WERI-Rb-1 (cell line): ENCODE data around the gene RBL1.

Experiments used
- DNase-seq: peaks from one replicate; pipeline ENCODE4 v3.0.0-alpha.2; 2020
- H3K27ac ChIP-seq: fragments of 250-450 bp; sonication (Bioruptor Pico); 2 replicates; pipeline ENCODE4 v1.5.1; 2020; ENCODE audit warnings: mild to moderate bottlenecking, moderate library complexity
- H3K27me3 ChIP-seq: fragments of 250-450 bp; sonication (Bioruptor Pico); 2 replicates; pipeline ENCODE4 v1.5.1; 2021; ENCODE audit warnings: mild to moderate bottlenecking, low read depth, moderate library complexity; ENCODE audit not compliant: insufficient read depth, severe bottlenecking
- H3K36me3 ChIP-seq: fragments of 250-450 bp; sonication (Bioruptor Pico); 2 replicates; pipeline ENCODE4 v1.5.1; 2020; ENCODE audit warnings: mild to moderate bottlenecking, moderate library complexity
- H3K4me3 ChIP-seq: 2 replicates; pipeline ENCODE4 v1.5.1; 2011; ENCODE audit warnings: low read depth, mild to moderate bottlenecking, control low read depth, low read length
- H3K9me3 ChIP-seq: fragments of 250-450 bp; sonication (Bioruptor Pico); 2 replicates; pipeline ENCODE4 v1.5.1; 2021; ENCODE audit warnings: mild to moderate bottlenecking, moderate library complexity; ENCODE audit not compliant: severe bottlenecking
- TF ChIP-seq, protein P1 (sequence below): IDR thresholded peaks from 2 replicates; pipeline ENCODE4 v1.5.1; 2011; ENCODE audit warnings: low read depth, mild to moderate bottlenecking, control low read depth, inconsistent platforms, low read length

Gene RBL1

DNA sequence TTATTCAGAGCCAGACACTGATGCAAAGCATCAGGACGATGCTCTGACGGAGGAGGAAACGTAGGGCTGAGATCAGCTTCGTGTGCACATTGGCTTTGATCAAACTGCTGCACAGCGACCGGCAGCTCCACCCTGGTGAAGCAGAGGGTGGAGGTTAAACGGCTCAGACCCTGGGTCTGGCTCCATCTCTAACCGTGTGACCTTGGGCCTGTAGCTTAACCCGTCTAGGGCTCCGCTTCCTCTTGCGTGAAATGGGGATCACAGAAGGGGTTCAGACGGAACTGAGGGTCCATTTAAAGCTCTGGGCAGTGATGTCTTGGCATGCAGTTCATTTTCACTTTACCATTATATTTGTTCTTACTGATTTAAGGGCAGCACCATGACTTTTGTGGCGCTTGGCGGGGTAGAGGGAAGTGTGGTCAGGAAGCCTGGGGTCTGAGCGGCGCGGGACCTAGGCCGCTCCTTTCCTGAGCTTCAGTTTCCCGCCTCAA, 644 bp downstream of the RBL1 start:
- DNase-seq, result peak; percentile 27
- TF ChIP-seq, protein P1, sequence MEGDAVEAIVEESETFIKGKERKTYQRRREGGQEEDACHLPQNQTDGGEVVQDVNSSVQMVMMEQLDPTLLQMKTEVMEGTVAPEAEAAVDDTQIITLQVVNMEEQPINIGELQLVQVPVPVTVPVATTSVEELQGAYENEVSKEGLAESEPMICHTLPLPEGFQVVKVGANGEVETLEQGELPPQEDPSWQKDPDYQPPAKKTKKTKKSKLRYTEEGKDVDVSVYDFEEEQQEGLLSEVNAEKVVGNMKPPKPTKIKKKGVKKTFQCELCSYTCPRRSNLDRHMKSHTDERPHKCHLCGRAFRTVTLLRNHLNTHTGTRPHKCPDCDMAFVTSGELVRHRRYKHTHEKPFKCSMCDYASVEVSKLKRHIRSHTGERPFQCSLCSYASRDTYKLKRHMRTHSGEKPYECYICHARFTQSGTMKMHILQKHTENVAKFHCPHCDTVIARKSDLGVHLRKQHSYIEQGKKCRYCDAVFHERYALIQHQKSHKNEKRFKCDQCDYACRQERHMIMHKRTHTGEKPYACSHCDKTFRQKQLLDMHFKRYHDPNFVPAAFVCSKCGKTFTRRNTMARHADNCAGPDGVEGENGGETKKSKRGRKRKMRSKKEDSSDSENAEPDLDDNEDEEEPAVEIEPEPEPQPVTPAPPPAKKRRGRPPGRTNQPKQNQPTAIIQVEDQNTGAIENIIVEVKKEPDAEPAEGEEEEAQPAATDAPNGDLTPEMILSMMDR, result no peak
- H3K27me3 ChIP-seq, result no peaks in the 10 kb centered on the region
- peaks cover 42% of the 10 kb centered on the region for H3K36me3 ChIP-seq
- H3K9me3 ChIP-seq, result no peaks in the 10 kb centered on the region
- peak overlapping the region; percentile 77 for H3K4me3 ChIP-seq
- H3K27ac ChIP-seq, result peak overlapping the region; percentile 100

DNA sequence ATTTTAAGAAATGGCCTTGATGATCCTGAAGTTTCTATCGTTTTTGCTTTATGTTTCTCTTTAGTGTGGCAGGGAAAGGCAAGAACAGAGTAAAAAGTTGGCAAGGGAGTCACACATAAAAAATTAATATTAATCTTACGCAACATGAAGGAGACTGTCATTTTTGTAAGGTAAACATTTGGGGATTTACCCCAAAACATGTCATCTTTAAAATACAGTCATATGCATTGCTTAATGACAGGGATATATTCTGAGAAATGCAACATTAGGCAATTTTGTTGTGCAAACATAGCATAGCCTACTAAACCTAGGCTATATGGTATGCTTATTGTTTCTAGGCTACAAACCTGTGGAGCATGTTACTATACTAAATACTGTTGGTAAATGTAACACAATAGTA, 5.4 kb downstream of the RBL1 start:
- TF ChIP-seq, protein P1, result no peak
- Histone ChIP-seq H3K27ac (no peak overlapping the region), H3K27me3 (no peaks in the 10 kb centered on the region), H3K4me3 (no peak overlapping the region), H3K36me3 (peaks cover 81% of the 10 kb centered on the region), H3K9me3 (no peaks in the 10 kb centered on the region)
- DNase-seq, result no peak

DNA sequence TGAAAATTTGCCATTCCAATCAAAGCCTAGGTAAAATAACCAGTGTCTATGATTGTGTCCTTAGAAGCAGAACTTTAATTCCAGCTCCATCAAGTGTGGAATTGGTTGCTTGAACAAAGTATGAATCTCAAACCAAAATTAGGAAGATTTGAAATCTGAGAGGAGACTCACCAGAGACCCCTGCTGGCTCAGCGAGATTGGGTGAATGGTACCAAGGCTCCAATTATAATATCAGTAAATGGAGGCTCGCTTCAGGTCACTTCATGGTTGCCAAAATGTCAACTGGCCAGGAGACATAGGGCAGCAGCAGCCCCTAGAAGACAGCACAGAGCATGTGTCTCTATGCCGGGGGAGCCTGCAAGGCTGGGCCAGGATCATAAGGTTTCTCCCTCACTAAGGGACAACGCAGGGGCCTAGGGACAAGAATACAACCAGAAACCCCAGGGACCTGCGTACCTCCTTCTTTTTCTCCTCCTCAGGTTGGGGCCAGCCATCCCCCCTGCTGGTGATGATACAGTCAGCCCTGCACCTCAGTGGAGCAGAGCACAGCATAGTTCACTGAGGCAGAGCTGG, 14.0 kb downstream of the RBL1 start:
- no peak overlapping the region for H3K4me3 ChIP-seq
- H3K36me3 ChIP-seq, result peaks cover 66% of the 10 kb centered on the region
- no peaks in the 10 kb centered on the region for H3K9me3 ChIP-seq
- no peak for DNase-seq
- H3K27me3 ChIP-seq, result no peaks in the 10 kb centered on the region
- TF ChIP-seq, protein P1, result peak; percentile 22; the same call in 1 of the 2 replicates
- H3K27ac ChIP-seq, result no peak overlapping the region

DNA sequence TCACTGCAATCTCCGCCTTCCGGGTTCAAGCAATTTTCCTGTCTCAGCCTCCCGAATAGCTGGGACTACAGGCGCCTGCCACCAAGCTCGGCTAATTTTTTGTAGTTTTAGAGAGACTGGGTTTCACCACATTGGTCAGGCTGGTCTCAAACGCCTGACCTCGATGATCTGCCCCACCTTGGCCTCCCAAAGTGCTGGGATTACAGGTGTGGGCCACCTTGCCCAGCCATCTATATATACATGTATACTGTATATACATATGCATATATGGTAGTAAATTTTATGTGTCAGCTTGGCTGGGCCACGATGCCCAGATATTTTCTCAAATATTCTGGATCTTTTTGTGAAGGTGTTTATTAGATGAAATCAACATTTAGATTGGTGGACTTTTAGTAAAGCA, 18.8 kb downstream of the RBL1 start:
- H3K4me3 ChIP-seq, result no peak overlapping the region
- TF ChIP-seq, protein P1, result no peak
- no peaks in the 10 kb centered on the region for H3K27me3 ChIP-seq
- peaks cover 53% of the 10 kb centered on the region for H3K36me3 ChIP-seq
- no peaks in the 10 kb centered on the region for H3K9me3 ChIP-seq
- no peak overlapping the region for H3K27ac ChIP-seq
- no peak for DNase-seq

DNA sequence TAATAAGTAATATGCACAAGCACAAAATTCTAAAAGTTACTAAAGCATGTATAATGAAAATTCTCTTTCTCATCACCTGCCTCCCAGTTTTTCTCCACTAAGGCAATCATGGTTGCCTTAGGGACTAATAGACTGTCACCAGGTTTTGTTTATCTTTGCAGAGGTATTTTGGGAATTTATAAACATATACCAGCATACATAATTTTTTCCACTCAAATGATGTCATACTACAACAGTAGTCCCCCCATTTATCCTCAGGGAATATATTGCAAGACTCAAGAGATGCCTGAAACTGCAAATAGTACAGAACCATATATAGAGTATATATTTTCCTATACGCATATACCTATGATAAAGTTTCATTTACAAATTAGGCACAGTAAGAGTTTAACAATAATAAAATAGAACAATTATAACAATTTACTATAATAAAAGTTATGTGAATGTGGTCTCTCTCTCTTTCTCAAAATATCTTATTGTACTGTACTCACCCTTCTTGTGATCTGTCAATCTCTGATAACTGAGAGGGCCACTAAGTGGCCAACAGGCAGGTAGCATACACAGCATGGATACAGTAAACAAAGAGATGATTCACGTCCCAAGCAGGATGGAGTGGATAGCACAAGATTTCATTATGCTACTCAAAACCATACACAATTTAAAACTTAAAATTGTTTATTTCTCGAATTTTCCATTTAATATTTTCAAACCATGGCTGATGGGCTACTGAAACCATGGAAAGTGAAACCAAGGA, 19.7 kb downstream of the RBL1 start:
- H3K27me3 ChIP-seq, result no peaks in the 10 kb centered on the region
- DNase-seq, result no peak
- no peaks in the 10 kb centered on the region for H3K9me3 ChIP-seq
- TF ChIP-seq, protein P1, result no peak
- no peak overlapping the region for H3K27ac ChIP-seq
- H3K36me3 ChIP-seq, result peaks cover 48% of the 10 kb centered on the region
- H3K4me3 ChIP-seq, result no peak overlapping the region
